Heart left ventricle (tissue), 16 donors: ENCODE results near the gene KL. TPM values are rescaled to one million over a fixed set of nuclear protein-coding genes. Genes with fewer than 3 reads are reported as not detected.

Source experiments
- ATAC-seq, 4 donors: fragments of 200-7000 bp; cut with Tn5 transposase; one replicate each; pipeline ENCODE4 v1.9.1; 2020 to 2022; ENCODE audit warnings: moderate library complexity in 4 of 4, mild to moderate bottlenecking in 3 of 4, moderate number of reproducible peaks in 1 of 4
- DNase-seq, 5 donors: peaks; one replicate each; pipeline ENCODE4 v3.0.0-alpha.2; 2020
- H3K27ac ChIP-seq, 12 donors: fragments of 200-600 bp; sonication (generic) in 4 of 12; one replicate each; pipeline versions ENCODE4 v1.5.0 to v1.8.0; 2016 to 2022; ENCODE audit warnings: mild to moderate bottlenecking in 2 of 12
- H3K27me3 ChIP-seq, 9 donors: fragments of 200-600 bp; sonication (generic) in 2 of 9; one replicate each; pipeline versions ENCODE4 v1.5.1 to v1.8.0; 2016 to 2022; ENCODE audit warnings: mild to moderate bottlenecking in 3 of 9
- H3K36me3 ChIP-seq, 9 donors: fragments of 200-600 bp; sonication (generic) in 2 of 9; one replicate each; pipeline versions ENCODE4 v1.5.0 to v1.8.0; 2018 to 2022; ENCODE audit warnings: mild to moderate bottlenecking in 2 of 9
- H3K4me1 ChIP-seq, 12 donors: fragments of 200-600 bp; sonication (generic) in 4 of 12; one replicate each; pipeline versions ENCODE4 v1.5.0 to v1.8.0; 2016 to 2022; ENCODE audit warnings: mild to moderate bottlenecking in 3 of 12
- H3K4me3 ChIP-seq, 12 donors: fragments of 200-600 bp; sonication (generic) in 4 of 12; one replicate each; pipeline versions ENCODE4 v1.5.0 to v1.8.0; 2017 to 2022; ENCODE audit warnings: mild to moderate bottlenecking in 9 of 12, moderate library complexity in 4 of 12
- H3K9me3 ChIP-seq, 12 donors: fragments of 200-600 bp; sonication (generic) in 4 of 12; one replicate each; pipeline versions ENCODE4 v1.5.0 to v1.8.0; 2016 to 2022; ENCODE audit warnings: mild to moderate bottlenecking in 1 of 12
- CTCF ChIP-seq, 12 donors: fragments of 200-600 bp; sonication (generic) in 4 of 12; IDR thresholded peaks; one replicate each; pipeline versions ENCODE4 v1.5.0 to v1.8.0; 2018 to 2022; ENCODE audit warnings: antibody characterized with exemption in 12 of 12, mild to moderate bottlenecking in 5 of 12
- POLR2A ChIP-seq, 2 donors: fragments of 450-650 bp; IDR thresholded peaks; one replicate each; pipeline ENCODE4 v1.6.1; 2017; ENCODE audit warnings: antibody characterized with exemption in 2 of 2, mild to moderate bottlenecking in 2 of 2, moderate library complexity in 2 of 2
- WGBS, 4 donors: extraction: QIAGEN DNeasy Blood & Tissue Kit in 2 of 4; methylation state at CpG; one replicate each; pipeline versions ENCODE4 v1.1.5 to v1.1.7; 2013 to 2018; 5-methylcytosine and 5-hydroxymethylcytosine counted together
- intact Hi-C, 10 donors: fragments of 100-400 bp; cut with DNase I; formaldehyde crosslinking; loops; one replicate each; pipeline versions ENCODE4 v1.11.1 to v1.14.2; 2022
- polyA plus RNA-seq, 2 donors: library from polyadenylated mRNA; stranded (reverse); fragments of 200-250 nt; gene quantifications; one replicate each; pipeline ENCODE4 v1.2.3, GENCODE V29; 2013
- total RNA-seq, 9 donors: library from RNA; depleted of rRNA in 2 of 9; stranded (reverse); fragments of >200 nt in 2 of 9; fragmentation: NEBNext Ultra II Directional in 3 of 9; extraction: Animal tissue kit (Norgen Biotek cat#: 25700) in 3 of 9; gene quantifications; one replicate each; pipeline versions ENCODE4 v1.1.0 to v1.2.4, GENCODE V29; 2016 to 2023
- donor health status: ischemic (EF 13 %, LVEDD 7.1; RV severe dilation, severe dysfunction).
- donor health status: healthy with polysubstance abuse.
- donor health status: DM: no; HTN: yes; CAD: no.
- donor health status: DM: no; HTN: no; CAD: no.
- donor health status: ischemic (EF 25% LVEDD 6.9; RV normal size, moderate dysfunction).
- donor health status: ischemic (EF 25% LVEDD 5.7; RV mildly dilated, moderate dysfunction).
- donor health status: healthy.
- donor health status: DM: yes; HTN: yes; CAD: no.
- donor health status: ischemic (EF 35%, LVEDD 5.7; RV mildly dilated, moderate dysfunction).
- donor health status: nonischemic (EF 11% LVEDD 7.7; RV severe dilation, severe dysfunction).
- donor health status: DM: yes; HTN: yes; CAD: no.
- donor health status: PGD.
- donor health status: ischemic (EF 29% LVEDD 5.4; RV normal size, mild dysfunction).
- donor health status: nonischemic (EF 23%, LVEDD 6.1; RV moderate dilation, normal function).

The KL gene
- total and polyA plus RNA-seq, 11 donors: 0.34 to 3.1 (median 1.7) TPM

GRCh38 chr13:33109801-33110200, 93.6 kb downstream of the KL start:
- WGBS, 4 donors: 80 to 89% (median 81%) methylated on average over 10 of the region's 10 CpGs
- no peaks in the 10 kb centered on the region for H3K27me3 ChIP-seq
- H3K36me3 ChIP-seq: peaks cover 0 to 99% (median 79%) of the 10 kb centered on the region in 9 donors
- no peak overlapping the region for H3K4me3 ChIP-seq
- peaks cover 3 to 65% (median 53%) of the 10 kb centered on the region in 12 donors for H3K4me1 ChIP-seq
- peak overlapping the region in 11 of 12 donors; percentile 12 to 83 (median 60) for H3K27ac ChIP-seq
- ATAC-seq (no peak), DNase-seq (no peak)
- intact Hi-C loops: loop anchor here in 3 of 10 donors (5.0 to 10.0 kb wide), 5 partner anchors 78 to 615 kb away; no protein-coding TSS in a partner anchor
- H3K9me3 ChIP-seq: no peaks in the 10 kb centered on the region
- no peak for TF ChIP-seq POLR2A (IDR thresholded peaks at IDR 0.05)
- TF ChIP-seq CTCF (IDR thresholded peaks at IDR 0.05): peak in 4 of 12 donors; percentile 10 to 25 (median 21)

- intact Hi-C loops: loop anchor here in 3 of 10 donors (5.0 to 10.0 kb wide), 5 partner anchors 77 to 614 kb away; no protein-coding TSS in a partner anchor
- H3K9me3 ChIP-seq: no peaks in the 10 kb centered on the region
- no peaks in the 10 kb centered on the region for H3K27me3 ChIP-seq
- TF ChIP-seq CTCF (IDR thresholded peaks at IDR 0.05) (no peak), POLR2A (IDR thresholded peaks at IDR 0.05) (no peak)
- WGBS, 4 donors: 75 to 78% (median 77%) methylated on average over 5 of the region's 5 CpGs
- H3K4me3 ChIP-seq: no peak overlapping the region
- ATAC-seq (no peak), DNase-seq (no peak)
- H3K4me1 ChIP-seq: peaks cover 3 to 65% (median 53%) of the 10 kb centered on the region in 12 donors
- H3K27ac ChIP-seq: peak overlapping the region; percentile 29 to 83 (median 60)
- peaks cover 0 to 99% (median 80%) of the 10 kb centered on the region in 9 donors for H3K36me3 ChIP-seq
Measured at GRCh38 chr13:33110386-33110712, 94.1 kb downstream of the KL start.

DNA sequence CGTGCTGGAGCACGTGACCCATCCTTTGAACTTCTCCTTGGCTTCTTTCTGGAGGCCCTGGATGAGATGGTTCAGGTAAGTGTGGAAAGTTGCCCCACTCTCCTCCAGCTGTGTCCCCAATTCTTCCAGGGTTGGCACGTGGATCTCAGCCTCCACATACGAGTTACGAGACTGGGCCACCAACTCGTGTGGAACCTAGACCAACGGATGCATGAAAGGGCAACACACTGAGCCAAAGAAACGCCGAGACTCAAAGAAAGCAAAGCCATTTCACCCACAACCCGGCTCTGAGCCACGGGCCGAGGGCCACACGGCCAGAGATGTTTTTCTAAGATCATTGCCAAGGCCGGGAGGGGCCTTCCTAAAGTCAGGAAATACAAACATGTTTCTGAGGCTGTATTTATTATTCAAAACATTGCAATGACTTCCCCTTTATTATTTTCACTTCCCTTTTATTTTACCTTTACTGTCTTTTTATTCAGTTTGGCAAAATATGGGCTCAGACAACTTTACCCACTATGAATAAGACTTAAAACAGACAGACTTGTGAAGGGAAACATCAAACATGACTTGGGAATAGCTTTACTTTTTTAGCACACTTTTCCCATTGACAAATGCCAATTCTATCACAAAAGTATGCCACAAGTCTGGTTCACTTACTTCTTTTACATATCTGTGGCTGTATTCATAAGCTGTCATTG, 94.6 kb downstream of the KL start:
- TF ChIP-seq CTCF (IDR thresholded peaks at IDR 0.05) (no peak), POLR2A (IDR thresholded peaks at IDR 0.05) (no peak)
- DNase-seq: peak; percentile 61 to 80 (median 67)
- Histone ChIP-seq H3K9me3 (no peaks in the 10 kb centered on the region), H3K4me3 (no peak overlapping the region), H3K36me3 (peaks cover 0 to 99% (median 80%) of the 10 kb centered on the region in 9 donors), H3K27me3 (no peaks in the 10 kb centered on the region), H3K4me1 (peaks cover 3 to 65% (median 53%) of the 10 kb centered on the region in 12 donors), H3K27ac (peak overlapping the region; percentile 29 to 83 (median 60))
- peak in 3 of 4 donors; percentile 42 to 53 (median 47) for ATAC-seq
- 35 to 65% (median 45%) methylated on average over 14 of the region's 14 CpGs for WGBS, 4 donors
- intact Hi-C loops: loop anchor here in 3 of 10 donors (5.0 to 10.0 kb wide), 5 partner anchors 76 to 614 kb away; no protein-coding TSS in a partner anchor

DNA sequence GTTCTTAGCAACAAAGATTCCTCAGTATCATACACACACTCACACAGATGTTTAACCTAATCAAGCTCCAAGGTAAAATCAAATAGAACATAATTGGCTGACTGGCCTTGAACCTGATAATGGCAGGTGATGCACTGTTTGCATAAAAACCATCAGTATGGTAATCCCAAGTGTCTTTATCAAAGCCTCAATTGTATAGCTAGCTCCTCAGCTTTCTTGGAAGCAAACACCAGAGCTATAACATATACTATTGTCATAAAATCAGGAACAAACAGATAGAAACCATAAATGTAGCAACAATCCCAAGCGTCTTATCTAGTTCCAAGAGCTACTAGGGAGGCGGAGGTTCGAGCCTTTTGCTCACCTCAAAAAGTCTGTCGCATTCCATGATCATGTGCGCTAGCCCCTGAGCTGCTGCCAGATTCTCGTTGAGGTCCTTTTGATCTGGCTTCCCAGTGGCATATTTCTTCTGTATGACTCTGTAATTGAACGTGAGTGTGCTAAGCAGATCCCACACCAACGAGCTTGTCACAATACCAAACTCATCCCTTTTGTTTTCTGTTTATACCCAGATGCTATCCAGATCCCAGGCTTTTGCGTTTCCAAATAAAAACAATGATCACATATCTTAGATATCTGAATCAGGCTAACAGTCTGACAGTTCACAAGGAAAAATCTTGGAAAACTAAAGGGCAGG, 95.3 kb downstream of the KL start:
- ATAC-seq: peak in 1 of 4 donors; percentile 44
- H3K4me1 ChIP-seq: peaks cover 3 to 65% (median 51%) of the 10 kb centered on the region in 12 donors
- H3K4me3 ChIP-seq: no peak overlapping the region
- peak in 1 of 5 donors; percentile 25 for DNase-seq
- peaks cover 0 to 99% (median 80%) of the 10 kb centered on the region in 9 donors for H3K36me3 ChIP-seq
- no peaks in the 10 kb centered on the region for H3K9me3 ChIP-seq
- WGBS, 4 donors: 31 to 44% (median 33%) methylated on average over 9 of the region's 9 CpGs
- no peaks in the 10 kb centered on the region for H3K27me3 ChIP-seq
- TF ChIP-seq POLR2A (IDR thresholded peaks at IDR 0.05) (no peak), CTCF (IDR thresholded peaks at IDR 0.05) (no peak)
- intact Hi-C loops: loop anchor here in 3 of 10 donors (5.0 to 10.0 kb wide), 5 partner anchors 76 to 613 kb away; no protein-coding TSS in a partner anchor
- H3K27ac ChIP-seq: peak overlapping the region; percentile 29 to 83 (median 60)
